Epithelial cell of proximal tubule (primary cell): ENCODE data around the gene GH2. TPM values are rescaled to one million over a fixed set of nuclear protein-coding genes. Genes with fewer than 3 reads are reported as not detected.
A peak's percentile ranks its signal among the peaks of the same experiment; 100 is the strongest.
"Not testable (repeated sequence)": the region's sequence is repeated elsewhere in the genome, so short reads cannot be mapped to it uniquely, and the experiment has no call there.

Source experiments
- DNase-seq: peaks from one replicate; pipeline ENCODE4 v3.0.0-alpha.2; 2011; ENCODE audit warnings: low read depth
- H3K4me3 ChIP-seq: 2 replicates; pipeline ENCODE4 v1.5.1; 2011; ENCODE audit warnings: low read depth, mild to moderate bottlenecking, low read length
- total RNA-seq: library from RNA; depleted of rRNA; stranded (reverse); fragments of >200 nt; gene quantifications from 2 replicates; pipeline ENCODE4 v1.2.3, GENCODE V29; 2015
- TF ChIP-seq, protein P1 (sequence below): conservative IDR thresholded peaks from 2 replicates; pipeline ENCODE4 v1.5.1; 2012; ENCODE audit warnings: low read depth, mild to moderate bottlenecking, low read length

The GH2 gene
- total RNA-seq, 1 donor from 2014 or later = not detected

DNA sequence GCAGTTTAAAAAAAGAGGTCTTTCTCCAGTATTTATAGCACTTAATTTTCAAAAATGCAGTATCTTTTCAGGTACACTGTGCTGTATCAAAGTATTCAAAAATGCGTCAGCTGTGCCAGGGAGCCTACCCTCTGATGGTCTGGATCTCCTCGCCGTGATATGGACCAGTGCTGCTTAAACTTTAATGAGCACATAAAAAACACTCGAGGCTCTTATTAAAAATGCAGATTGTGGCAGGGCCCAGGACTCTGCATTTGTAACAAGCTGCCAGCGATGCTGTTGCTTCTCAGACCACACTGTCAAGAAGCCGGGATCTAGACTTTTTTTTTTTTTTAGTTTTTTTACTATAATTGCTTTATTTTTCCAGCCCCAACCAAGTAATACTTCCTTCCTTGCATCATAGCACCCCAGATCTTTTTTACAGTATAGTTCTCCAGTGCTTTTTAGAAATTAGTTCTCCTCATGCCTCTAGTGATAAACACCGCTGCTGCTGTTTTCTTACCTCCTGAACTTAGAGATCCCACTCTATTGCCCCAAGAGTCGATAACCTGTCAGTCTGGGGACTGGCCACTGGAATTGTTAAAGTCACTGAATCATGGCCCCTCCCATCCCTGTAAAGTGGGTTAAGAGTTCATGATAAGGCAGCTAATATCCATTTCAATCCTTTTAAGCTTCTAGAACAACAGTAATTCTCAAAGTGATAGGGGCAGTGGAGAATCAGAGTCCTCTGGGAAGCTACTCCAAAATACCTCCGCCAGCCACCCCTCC is 37.6 kb downstream of the GH2 start:
- peak overlapping the region; percentile 72 for H3K4me3 ChIP-seq
- TF ChIP-seq, protein P1, sequence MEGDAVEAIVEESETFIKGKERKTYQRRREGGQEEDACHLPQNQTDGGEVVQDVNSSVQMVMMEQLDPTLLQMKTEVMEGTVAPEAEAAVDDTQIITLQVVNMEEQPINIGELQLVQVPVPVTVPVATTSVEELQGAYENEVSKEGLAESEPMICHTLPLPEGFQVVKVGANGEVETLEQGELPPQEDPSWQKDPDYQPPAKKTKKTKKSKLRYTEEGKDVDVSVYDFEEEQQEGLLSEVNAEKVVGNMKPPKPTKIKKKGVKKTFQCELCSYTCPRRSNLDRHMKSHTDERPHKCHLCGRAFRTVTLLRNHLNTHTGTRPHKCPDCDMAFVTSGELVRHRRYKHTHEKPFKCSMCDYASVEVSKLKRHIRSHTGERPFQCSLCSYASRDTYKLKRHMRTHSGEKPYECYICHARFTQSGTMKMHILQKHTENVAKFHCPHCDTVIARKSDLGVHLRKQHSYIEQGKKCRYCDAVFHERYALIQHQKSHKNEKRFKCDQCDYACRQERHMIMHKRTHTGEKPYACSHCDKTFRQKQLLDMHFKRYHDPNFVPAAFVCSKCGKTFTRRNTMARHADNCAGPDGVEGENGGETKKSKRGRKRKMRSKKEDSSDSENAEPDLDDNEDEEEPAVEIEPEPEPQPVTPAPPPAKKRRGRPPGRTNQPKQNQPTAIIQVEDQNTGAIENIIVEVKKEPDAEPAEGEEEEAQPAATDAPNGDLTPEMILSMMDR = no peak
- DNase-seq = no peak

DNA sequence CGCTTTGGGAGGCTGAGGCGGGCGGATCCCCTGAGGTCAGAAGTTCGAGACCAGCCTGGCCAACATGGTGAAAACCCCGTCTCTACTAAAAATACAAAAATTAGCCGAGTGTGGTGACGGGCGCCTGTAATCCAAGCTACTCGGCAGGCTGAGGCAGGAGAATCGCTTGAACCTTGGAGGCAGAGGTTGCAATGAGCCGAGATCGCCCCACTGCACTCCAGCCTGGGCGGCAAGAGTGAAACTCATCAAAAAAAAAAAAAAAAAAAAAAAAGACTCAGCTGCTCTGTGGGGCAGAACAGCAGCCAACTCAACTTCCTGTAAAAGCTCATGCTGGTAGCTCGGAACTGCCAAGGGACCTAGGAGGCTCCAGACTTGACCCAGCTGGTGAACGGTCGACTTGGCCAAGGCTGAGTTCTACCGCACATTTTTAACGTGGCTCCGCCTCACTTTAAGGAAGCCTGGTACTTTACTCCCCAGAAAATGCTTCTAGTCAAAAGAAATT is 38.3 kb downstream of the GH2 start:
- peak overlapping the region; percentile 72 for H3K4me3 ChIP-seq
- DNase-seq = not testable (repeated sequence)

DNA sequence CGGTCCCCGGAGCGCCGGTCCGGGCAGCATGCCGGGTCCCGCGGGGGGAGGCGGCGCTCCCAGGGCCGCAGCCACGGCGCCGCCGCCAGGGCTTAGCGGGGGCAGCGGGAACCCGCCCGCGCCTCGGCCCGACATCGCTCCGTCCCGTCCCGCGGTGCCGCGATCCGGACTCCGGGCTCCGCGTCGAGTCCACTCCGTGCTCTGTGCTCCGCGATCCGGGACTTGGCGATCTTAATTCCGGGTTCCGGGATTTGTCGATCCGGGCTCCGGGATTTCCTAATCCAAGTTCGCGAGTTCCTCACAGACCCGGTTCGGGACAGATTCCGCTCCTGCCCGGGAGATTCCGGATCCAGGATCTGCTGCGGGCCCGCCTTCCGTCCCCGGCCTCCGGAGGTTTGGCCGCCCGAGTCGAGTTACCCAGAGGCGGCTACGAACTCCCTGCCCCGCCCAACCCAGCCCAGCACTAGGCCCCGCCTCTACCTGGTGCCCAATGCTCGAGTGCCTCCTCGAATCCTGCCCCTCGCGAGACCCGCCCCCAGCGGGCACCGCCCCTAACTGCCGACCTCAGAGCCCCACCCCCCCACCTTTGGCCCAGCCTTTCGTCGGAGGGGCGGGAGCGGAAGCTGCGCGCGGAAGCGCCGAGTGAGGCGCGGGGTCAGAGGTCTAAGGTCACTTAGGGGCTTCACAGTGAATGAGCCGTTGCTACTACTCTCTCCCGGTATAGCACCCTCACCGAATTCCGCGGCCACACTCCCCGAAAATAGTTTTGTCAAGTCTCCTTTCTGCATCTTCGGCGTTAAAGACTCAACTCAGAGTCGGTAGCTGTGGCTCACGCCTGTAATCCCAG is 39.0 kb downstream of the GH2 start, which contains the start of gene SMARCD2:
Gene SMARCD2 (minus strand): TSS at position 146 of the 847 bp plus-strand sequence. CDS start 11 bp downstream, at position 135.
- DNase-seq = peak; percentile 90
- TF ChIP-seq, protein P1 = no peak
- peak within 1 kb of the TSS; percentile 72 for H3K4me3 ChIP-seq

DNA sequence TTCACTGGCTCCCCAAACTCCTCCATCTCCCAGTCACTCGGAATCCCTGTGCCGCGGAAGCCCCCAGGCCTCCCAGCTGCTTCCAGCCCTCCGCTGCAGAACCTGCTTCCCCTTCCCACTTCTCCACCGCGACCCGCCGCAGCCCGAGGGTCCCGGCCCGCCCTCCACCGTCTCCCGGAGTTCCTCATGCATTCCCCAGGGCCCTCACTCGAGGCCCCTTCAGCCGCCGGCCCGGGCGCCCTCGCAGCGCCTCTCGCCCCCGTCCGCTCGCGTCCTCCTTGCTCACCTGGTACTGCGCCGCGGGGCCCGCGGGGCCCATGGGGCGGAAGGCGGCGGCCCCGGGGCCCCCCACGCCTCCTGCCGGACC is 39.6 kb downstream of the GH2 start:
- DNase-seq = no peak
- peak overlapping the region; percentile 72 for H3K4me3 ChIP-seq
- TF ChIP-seq, protein P1 = no peak

DNA sequence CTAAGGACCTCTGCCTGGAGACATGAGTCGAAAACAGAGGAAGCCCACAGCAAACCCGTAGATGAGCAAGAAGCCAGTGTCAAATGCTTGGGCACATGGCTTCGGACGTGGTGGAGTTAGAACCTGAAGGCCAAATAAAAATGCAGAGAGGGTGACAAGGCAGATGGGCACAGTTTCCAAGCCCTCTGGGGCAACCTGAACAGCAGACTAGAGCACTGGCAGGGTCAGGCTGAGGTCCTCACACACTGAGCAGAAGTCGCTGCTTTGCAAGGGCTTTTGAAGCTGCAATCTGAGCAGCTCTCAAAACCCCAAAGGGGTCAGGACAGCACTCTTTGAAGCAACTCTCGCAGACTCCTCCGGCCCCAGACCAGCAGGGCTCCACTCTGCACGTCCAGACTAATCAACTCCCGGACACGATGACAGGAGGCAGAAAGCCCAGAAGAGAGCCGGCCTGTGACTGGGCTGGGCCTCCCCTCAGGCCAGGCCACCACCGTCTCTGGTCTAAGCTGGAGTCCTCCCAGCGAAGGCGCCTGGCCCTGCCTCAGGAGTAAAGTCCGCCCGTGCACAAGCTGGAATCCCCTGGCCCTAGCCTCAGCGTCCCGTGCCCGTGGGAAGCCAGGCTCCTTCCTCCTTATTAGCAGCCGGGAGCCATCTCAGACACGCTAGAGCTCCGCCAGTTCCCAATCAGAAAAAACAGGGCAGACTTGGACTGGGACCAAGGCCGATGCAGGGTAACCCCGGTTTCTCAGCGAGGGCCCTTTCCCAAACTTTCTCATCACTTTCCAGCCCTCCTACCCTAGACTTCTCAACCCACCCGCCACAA is 40.2 kb downstream of the GH2 start:
- TF ChIP-seq, protein P1 = no peak
- DNase-seq = no peak

DNA sequence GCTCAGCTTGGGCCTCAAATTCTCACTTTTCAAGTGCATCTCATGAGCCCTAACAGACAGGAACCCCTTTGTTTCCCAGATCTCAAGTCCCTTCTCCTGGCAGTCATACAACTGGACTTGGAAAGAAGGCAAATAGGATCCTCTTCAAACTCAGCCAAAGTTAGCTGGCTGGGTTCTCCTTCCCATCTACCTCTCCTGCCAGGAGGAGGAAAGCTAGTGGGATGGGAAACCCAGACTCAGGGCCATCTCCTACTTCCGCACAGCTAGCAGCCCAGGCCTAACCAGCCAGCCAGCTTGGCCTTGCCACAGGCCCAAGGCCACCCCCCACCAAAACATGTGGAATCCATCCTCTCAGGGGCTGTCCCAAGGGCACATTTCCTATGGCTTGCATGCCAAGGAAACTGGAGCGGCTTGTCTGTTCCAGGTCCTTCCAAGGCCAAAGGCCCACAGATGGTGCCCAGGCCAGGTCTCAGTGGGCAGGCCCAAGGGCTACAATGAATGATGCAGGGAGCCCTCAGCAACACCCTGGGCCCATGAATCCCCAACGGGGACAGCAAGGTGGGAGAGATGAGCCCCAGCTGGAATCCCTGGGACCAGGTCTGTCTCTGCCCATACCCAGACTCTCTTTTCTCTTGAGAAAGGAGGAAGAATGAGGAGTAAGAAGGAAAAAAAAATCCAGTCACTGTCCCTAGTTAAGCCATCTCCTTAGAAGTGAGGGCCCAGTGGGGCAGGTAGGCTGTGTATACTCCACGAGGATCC is 41.0 kb downstream of the GH2 start:
- DNase-seq = no peak
- peak overlapping the region; percentile 72 for H3K4me3 ChIP-seq
- TF ChIP-seq, protein P1 = no peak

More for the DNA sequence above, 40.2 kb downstream of the GH2 start:
- peak overlapping the region; percentile 72 for H3K4me3 ChIP-seq
